GM23338 (cell line): ENCODE results near the gene TTF1. TPM values are rescaled to one million over a fixed set of nuclear protein-coding genes. Genes with fewer than 3 reads are reported as not detected.

Source experiments
- ATAC-seq: fragments of 200-7000 bp; cut with Tn5 transposase; 3 replicates; pipeline ENCODE4 v1.9.1; 2020
- DNase-seq: peaks from one replicate; pipeline ENCODE4 v3.0.0-alpha.2; 2015; ENCODE audit warnings: low spot score
- H2AFZ ChIP-seq: fragments of 200-600 bp; sonication (generic); 2 replicates; pipeline ENCODE4 v1.8.0; 2016; ENCODE audit warnings: antibody characterized with exemption, mild to moderate bottlenecking, moderate library complexity
- H3F3A ChIP-seq: fragments of 200-600 bp; sonication (generic); replicated peaks from 2 replicates; pipeline ENCODE4 v1.8.0; 2017; ENCODE audit warnings: antibody characterized with exemption, mixed run types, low read depth
- H3K27ac ChIP-seq: fragments of 200-600 bp; sonication (generic); 2 replicates; pipeline ENCODE4 v1.6.1; 2016; ENCODE audit warnings: low read depth
- H3K27me3 ChIP-seq: fragments of 200-600 bp; sonication (generic); 2 replicates; pipeline ENCODE4 v1.8.0; 2016; ENCODE audit warnings: mild to moderate bottlenecking, mixed run types, moderate library complexity; ENCODE audit not compliant: insufficient read depth
- H3K36me3 ChIP-seq: fragments of 200-600 bp; sonication (generic); 2 replicates; pipeline ENCODE4 v1.8.0; 2016; ENCODE audit warnings: mild to moderate bottlenecking; ENCODE audit not compliant: insufficient read depth
- H3K4me1 ChIP-seq: fragments of 200-600 bp; sonication (generic); 2 replicates; pipeline ENCODE4 v1.8.0; 2016; ENCODE audit warnings: mild to moderate bottlenecking, moderate library complexity; ENCODE audit not compliant: insufficient read depth
- H3K4me2 ChIP-seq: fragments of 200-600 bp; sonication (generic); 2 replicates; pipeline ENCODE4 v1.7.1; 2017; ENCODE audit warnings: mixed run types
- H3K4me3 ChIP-seq: fragments of 200-600 bp; sonication (generic); 2 replicates; pipeline ENCODE4 v1.6.1; 2016; ENCODE audit warnings: mixed run types
- H3K79me2 ChIP-seq: fragments of 200-600 bp; sonication (generic); replicated peaks from 2 replicates; pipeline ENCODE4 v1.8.0; 2017; ENCODE audit warnings: mild to moderate bottlenecking; ENCODE audit not compliant: insufficient read depth
- H3K9me2 ChIP-seq: fragments of 200-600 bp; sonication (generic); 2 replicates; pipeline ENCODE4 v1.8.0; 2017; ENCODE audit not compliant: insufficient read depth
- H4K20me1 ChIP-seq: fragments of 200-600 bp; sonication (generic); replicated peaks from 2 replicates; pipeline ENCODE4 v1.8.0; 2017; ENCODE audit warnings: mild to moderate bottlenecking; ENCODE audit not compliant: insufficient read depth
- H3K27ac Mint-ChIP-seq: 2 replicates; pipeline ENCODE4 v1.8.0; 2020; ENCODE audit warnings: inconsistent platforms, mild to moderate bottlenecking, moderate library complexity, mixed read lengths
- H3K27me3 Mint-ChIP-seq: 3 replicates; pipeline ENCODE4 v1.8.0; 2022; ENCODE audit warnings: low read depth, mild to moderate bottlenecking, moderate library complexity, mixed read lengths, inconsistent platforms; ENCODE audit not compliant: insufficient read depth, poor library complexity
- H3K36me3 Mint-ChIP-seq: 3 replicates; pipeline ENCODE4 v1.8.0; 2021; ENCODE audit warnings: low read depth, mild to moderate bottlenecking, inconsistent platforms, moderate library complexity, mixed read lengths
- H3K4me1 Mint-ChIP-seq: 3 replicates; pipeline ENCODE4 v1.8.0; 2020; ENCODE audit warnings: mild to moderate bottlenecking, inconsistent platforms, mixed read lengths
- H3K4me3 Mint-ChIP-seq: 3 replicates; pipeline ENCODE4 v1.8.0; 2021; ENCODE audit warnings: moderate library complexity, mild to moderate bottlenecking, inconsistent platforms, mixed read lengths
- H3K9me3 Mint-ChIP-seq: 3 replicates; pipeline ENCODE4 v1.8.0; 2020; ENCODE audit warnings: moderate library complexity, mild to moderate bottlenecking, inconsistent platforms, mixed read lengths
- CREB1 ChIP-seq: fragments of 250-450 bp; sonication (Bioruptor Pico); IDR thresholded peaks from 2 replicates; pipeline ENCODE4 v1.5.0; 2020; ENCODE audit warnings: low read depth, mild to moderate bottlenecking, moderate library complexity
- EZH2 ChIP-seq: fragments of 200-600 bp; sonication (generic); IDR thresholded peaks from one replicate; pipeline ENCODE4 v1.8.0; 2017; ENCODE audit warnings: antibody characterized with exemption, mild to moderate bottlenecking, low read depth; ENCODE audit not compliant: unreplicated experiment
- EZH2phosphoT487 ChIP-seq: fragments of 200-600 bp; sonication (generic); IDR thresholded peaks from one replicate; pipeline ENCODE4 v1.8.1; 2018; ENCODE audit warnings: antibody characterized with exemption; ENCODE audit not compliant: unreplicated experiment
- JUNB ChIP-seq: IDR thresholded peaks from one replicate; pipeline ENCODE4 v1.6.1; 2016; ENCODE audit warnings: antibody characterized with exemption; ENCODE audit not compliant: unreplicated experiment
- NANOG ChIP-seq: IDR thresholded peaks from 2 replicates; pipeline ENCODE4 v1.6.1; 2016; ENCODE audit warnings: antibody characterized with exemption, borderline replicate concordance
- POLR2AphosphoS5 ChIP-seq: IDR thresholded peaks from 2 replicates; pipeline ENCODE4 v1.6.1; 2016; ENCODE audit warnings: antibody characterized with exemption, low read depth
- STAT1 ChIP-seq: IDR thresholded peaks from one replicate; pipeline ENCODE4 v1.6.1; 2016; ENCODE audit warnings: antibody characterized with exemption; ENCODE audit not compliant: unreplicated experiment
- ZNF114 ChIP-seq: fragments of 250-450 bp; sonication (Bioruptor Pico); IDR thresholded peaks from 2 replicates; pipeline ENCODE4 v1.5.0; 2020; ENCODE audit warnings: mild to moderate bottlenecking, moderate library complexity
- ZNF331 ChIP-seq: fragments of 250-450 bp; sonication (Bioruptor Pico); IDR thresholded peaks from 2 replicates; pipeline ENCODE4 v1.5.0; 2020; ENCODE audit warnings: low read depth, mild to moderate bottlenecking, moderate library complexity
- ZNF462 ChIP-seq: fragments of 250-450 bp; sonication (Bioruptor Pico); IDR thresholded peaks from 2 replicates; pipeline ENCODE4 v1.5.0; 2020; ENCODE audit warnings: mild to moderate bottlenecking, moderate library complexity
- polyA plus RNA-seq: library from polyadenylated mRNA; unstranded; fragments of >200 nt; fragmentation: Nextera tagmentation; extraction: Ambion mirVana; gene quantifications from 2 replicates; pipeline ENCODE4 v1.2.1, GENCODE V29; 2016
- total RNA-seq: library from RNA; depleted of rRNA; stranded (reverse); fragments of >200 nt; shearing (Covaris generic); gene quantifications from 2 replicates; pipeline ENCODE4 v1.2.3, GENCODE V29; 2014
- TF ChIP-seq, protein P1 (sequence below), 2 experiments: fragments of 200-600 bp in 1 of 2; sonication (generic) in 1 of 2; conservative IDR thresholded peaks; 2 replicates each; pipeline versions ENCODE4 v1.5.1 to v1.6.1; 2016 to 2017; ENCODE audit warnings: antibody characterized with exemption in 2 of 2, low read depth in 2 of 2, mild to moderate bottlenecking in 2 of 2, moderate library complexity in 1 of 2
- TF ChIP-seq, protein P2 (sequence below): IDR thresholded peaks from 2 replicates; pipeline ENCODE4 v1.6.1; 2016; ENCODE audit warnings: antibody characterized with exemption
- TF ChIP-seq, protein P3 (sequence below): IDR thresholded peaks from one replicate; pipeline ENCODE4 v1.6.1; 2018; ENCODE audit warnings: antibody characterized with exemption; ENCODE audit not compliant: unreplicated experiment

TTF1 gene
- total and polyA plus RNA-seq, 2 experiments from 2014 or later, result 14.9 to 25.0 TPM

- DNase-seq, result no peak
- no peak overlapping the region for H3K27ac ChIP-seq
- no peak for ATAC-seq
- 0 out of 2 replicates have a peak overlapping the region, but pooled peaks have one; percentile 74 for H2AFZ ChIP-seq
- H3K36me3 Mint-ChIP-seq, result no peaks in the 10 kb centered on the region
- H3K4me1 ChIP-seq, result peaks cover 27% of the 10 kb centered on the region
- H3K9me2 ChIP-seq, result no peaks in the 10 kb centered on the region
- no peaks in the 10 kb centered on the region for H3K36me3 ChIP-seq
- H3K9me3 Mint-ChIP-seq, result no peaks in the 10 kb centered on the region
- H3F3A ChIP-seq, result no peaks in the 10 kb centered on the region
- no peak overlapping the region for H3K4me3 ChIP-seq
- no peak overlapping the region for H3K4me3 Mint-ChIP-seq
- peaks cover 20% of the 10 kb centered on the region for H3K27me3 Mint-ChIP-seq
- H4K20me1 ChIP-seq, result no peaks in the 10 kb centered on the region
- H3K27me3 ChIP-seq, result no peaks in the 10 kb centered on the region
- H3K79me2 ChIP-seq, result no peaks in the 10 kb centered on the region
- 0 out of 2 replicates have a peak overlapping the region, but pooled peaks have one; percentile 29 for H3K4me2 ChIP-seq
- no peak overlapping the region for H3K27ac Mint-ChIP-seq
- H3K4me1 Mint-ChIP-seq, result peaks cover 38% of the 10 kb centered on the region
- TF ChIP-seq CREB1 (CRISPR knock-in tag) (no peak), POLR2AphosphoS5 (no peak), STAT1 (no peak), ZNF114 (no peak), EZH2phosphoT487 (no peak), JUNB (no peak), NANOG (no peak), ZNF462 (CRISPR knock-in tag) (no peak), ZNF331 (CRISPR knock-in tag) (no peak), EZH2 (no peak)
- TF ChIP-seq, protein P1, sequence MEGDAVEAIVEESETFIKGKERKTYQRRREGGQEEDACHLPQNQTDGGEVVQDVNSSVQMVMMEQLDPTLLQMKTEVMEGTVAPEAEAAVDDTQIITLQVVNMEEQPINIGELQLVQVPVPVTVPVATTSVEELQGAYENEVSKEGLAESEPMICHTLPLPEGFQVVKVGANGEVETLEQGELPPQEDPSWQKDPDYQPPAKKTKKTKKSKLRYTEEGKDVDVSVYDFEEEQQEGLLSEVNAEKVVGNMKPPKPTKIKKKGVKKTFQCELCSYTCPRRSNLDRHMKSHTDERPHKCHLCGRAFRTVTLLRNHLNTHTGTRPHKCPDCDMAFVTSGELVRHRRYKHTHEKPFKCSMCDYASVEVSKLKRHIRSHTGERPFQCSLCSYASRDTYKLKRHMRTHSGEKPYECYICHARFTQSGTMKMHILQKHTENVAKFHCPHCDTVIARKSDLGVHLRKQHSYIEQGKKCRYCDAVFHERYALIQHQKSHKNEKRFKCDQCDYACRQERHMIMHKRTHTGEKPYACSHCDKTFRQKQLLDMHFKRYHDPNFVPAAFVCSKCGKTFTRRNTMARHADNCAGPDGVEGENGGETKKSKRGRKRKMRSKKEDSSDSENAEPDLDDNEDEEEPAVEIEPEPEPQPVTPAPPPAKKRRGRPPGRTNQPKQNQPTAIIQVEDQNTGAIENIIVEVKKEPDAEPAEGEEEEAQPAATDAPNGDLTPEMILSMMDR (conservative IDR thresholded peaks at IDR 0.05; ENCODE audit: low read depth in 2 of 2), result no peak
- TF ChIP-seq, protein P2, sequence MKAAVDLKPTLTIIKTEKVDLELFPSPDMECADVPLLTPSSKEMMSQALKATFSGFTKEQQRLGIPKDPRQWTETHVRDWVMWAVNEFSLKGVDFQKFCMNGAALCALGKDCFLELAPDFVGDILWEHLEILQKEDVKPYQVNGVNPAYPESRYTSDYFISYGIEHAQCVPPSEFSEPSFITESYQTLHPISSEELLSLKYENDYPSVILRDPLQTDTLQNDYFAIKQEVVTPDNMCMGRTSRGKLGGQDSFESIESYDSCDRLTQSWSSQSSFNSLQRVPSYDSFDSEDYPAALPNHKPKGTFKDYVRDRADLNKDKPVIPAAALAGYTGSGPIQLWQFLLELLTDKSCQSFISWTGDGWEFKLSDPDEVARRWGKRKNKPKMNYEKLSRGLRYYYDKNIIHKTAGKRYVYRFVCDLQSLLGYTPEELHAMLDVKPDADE, result no peak
- TF ChIP-seq, protein P3, sequence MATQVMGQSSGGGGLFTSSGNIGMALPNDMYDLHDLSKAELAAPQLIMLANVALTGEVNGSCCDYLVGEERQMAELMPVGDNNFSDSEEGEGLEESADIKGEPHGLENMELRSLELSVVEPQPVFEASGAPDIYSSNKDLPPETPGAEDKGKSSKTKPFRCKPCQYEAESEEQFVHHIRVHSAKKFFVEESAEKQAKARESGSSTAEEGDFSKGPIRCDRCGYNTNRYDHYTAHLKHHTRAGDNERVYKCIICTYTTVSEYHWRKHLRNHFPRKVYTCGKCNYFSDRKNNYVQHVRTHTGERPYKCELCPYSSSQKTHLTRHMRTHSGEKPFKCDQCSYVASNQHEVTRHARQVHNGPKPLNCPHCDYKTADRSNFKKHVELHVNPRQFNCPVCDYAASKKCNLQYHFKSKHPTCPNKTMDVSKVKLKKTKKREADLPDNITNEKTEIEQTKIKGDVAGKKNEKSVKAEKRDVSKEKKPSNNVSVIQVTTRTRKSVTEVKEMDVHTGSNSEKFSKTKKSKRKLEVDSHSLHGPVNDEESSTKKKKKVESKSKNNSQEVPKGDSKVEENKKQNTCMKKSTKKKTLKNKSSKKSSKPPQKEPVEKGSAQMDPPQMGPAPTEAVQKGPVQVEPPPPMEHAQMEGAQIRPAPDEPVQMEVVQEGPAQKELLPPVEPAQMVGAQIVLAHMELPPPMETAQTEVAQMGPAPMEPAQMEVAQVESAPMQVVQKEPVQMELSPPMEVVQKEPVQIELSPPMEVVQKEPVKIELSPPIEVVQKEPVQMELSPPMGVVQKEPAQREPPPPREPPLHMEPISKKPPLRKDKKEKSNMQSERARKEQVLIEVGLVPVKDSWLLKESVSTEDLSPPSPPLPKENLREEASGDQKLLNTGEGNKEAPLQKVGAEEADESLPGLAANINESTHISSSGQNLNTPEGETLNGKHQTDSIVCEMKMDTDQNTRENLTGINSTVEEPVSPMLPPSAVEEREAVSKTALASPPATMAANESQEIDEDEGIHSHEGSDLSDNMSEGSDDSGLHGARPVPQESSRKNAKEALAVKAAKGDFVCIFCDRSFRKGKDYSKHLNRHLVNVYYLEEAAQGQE, result no peak
Observed at GRCh38 chr9:132426639-132427414, 20.2 kb upstream of the TTF1 start.
